Measurements from ENCODE around the gene NPIPB2. TPM values are rescaled to one million over a fixed set of nuclear protein-coding genes. Genes with fewer than 3 reads are reported as not detected.
"Not testable (repeated sequence)": the region's sequence is repeated elsewhere in the genome, so short reads cannot be mapped to it uniquely, and the experiment has no call there.

Gene NPIPB2
- total RNA-seq, 1 donor from 2014 or later = 26.8 TPM

DNA sequence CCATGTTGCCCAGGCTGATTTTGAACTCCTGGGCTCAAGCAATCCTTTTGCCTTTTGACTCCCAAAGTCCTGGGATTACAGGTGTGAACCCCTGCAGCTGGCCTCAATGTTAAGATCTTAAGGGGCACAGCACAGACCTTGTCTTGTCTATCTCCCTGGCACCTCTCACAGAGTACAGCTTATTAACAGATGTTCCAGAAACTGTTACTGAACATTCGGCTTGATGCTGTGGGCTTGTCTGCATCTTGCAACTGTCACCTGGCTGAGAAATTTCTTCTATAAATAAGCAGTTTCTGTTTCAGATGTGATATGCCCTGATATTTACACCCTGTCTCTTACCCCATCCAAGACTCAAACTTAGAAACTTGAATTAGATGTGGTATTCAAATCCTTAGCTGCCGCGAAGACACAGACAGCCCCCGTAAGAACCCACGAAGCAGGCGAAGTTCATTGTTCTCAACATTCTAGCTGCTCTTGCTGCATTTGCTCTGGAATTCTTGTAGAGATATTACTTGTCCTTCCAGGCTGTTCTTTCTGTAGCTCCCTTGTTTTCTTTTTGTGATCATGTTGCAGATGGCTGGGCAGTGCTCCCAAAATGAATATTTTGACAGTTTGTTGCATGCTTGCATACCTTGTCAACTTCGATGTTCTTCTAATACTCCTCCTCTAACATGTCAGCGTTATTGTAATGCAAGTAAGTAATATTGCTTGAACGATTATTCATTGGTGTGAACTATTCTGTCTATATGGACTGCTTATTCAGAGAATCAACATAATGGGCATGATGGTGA is 23.1 kb upstream of the NPIPB2 start, which contains the start of gene TNFRSF17:
Gene TNFRSF17 (plus strand): TSS at position 450 of the 791 bp plus-strand sequence. CDS start 115 bp downstream, at position 565.
- Mint-ChIP-seq H3K27me3 (ENCODE audit: low read depth) (no peaks in the 10 kb centered on the region), H3K9me3 (no peaks in the 10 kb centered on the region), H3K4me3 (no peak within 1 kb of the TSS), H3K36me3 (peaks cover 1% of the 10 kb centered on the region), H3K4me1 (no peaks in the 10 kb centered on the region), H3K27ac (no peak within 1 kb of the TSS)
- DNase-seq (ENCODE audit: low spot score in 2 of 2, unreplicated experiment in 2 of 2) = no peak
- TF ChIP-seq, protein P1, sequence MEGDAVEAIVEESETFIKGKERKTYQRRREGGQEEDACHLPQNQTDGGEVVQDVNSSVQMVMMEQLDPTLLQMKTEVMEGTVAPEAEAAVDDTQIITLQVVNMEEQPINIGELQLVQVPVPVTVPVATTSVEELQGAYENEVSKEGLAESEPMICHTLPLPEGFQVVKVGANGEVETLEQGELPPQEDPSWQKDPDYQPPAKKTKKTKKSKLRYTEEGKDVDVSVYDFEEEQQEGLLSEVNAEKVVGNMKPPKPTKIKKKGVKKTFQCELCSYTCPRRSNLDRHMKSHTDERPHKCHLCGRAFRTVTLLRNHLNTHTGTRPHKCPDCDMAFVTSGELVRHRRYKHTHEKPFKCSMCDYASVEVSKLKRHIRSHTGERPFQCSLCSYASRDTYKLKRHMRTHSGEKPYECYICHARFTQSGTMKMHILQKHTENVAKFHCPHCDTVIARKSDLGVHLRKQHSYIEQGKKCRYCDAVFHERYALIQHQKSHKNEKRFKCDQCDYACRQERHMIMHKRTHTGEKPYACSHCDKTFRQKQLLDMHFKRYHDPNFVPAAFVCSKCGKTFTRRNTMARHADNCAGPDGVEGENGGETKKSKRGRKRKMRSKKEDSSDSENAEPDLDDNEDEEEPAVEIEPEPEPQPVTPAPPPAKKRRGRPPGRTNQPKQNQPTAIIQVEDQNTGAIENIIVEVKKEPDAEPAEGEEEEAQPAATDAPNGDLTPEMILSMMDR (IDR thresholded peaks at IDR 0.05; ENCODE audit: unreplicated experiment) = no peak

DNA sequence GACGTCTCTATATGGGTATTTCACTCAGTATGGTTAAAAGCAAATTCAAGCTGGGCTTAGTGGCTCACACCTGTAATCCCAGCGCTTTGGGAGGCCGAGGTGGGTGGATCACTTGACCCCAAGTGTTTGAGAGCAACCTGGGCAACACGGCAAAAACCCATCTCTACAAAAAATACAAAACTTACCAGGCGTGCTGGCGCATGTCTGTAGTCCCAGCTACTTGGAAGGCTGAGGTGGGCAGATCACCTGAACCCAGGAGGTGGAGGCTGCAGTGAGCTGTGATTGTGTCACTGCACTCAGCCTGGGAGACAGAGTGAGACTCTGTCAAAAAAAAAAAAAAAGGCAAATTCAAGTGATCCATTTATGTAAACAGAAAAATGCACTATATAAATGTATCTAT is 21.9 kb upstream of the NPIPB2 start:
- Mint-ChIP-seq H3K9me3 (no peaks in the 10 kb centered on the region), H3K4me3 (no peak overlapping the region), H3K4me1 (no peaks in the 10 kb centered on the region), H3K36me3 (peaks cover 1% of the 10 kb centered on the region), H3K27ac (no peak overlapping the region), H3K27me3 (ENCODE audit: low read depth) (no peaks in the 10 kb centered on the region)
- TF ChIP-seq, protein P1 (IDR thresholded peaks at IDR 0.05; ENCODE audit: unreplicated experiment) = no peak
- DNase-seq (ENCODE audit: low spot score in 2 of 2, unreplicated experiment in 2 of 2) = no peak

DNA sequence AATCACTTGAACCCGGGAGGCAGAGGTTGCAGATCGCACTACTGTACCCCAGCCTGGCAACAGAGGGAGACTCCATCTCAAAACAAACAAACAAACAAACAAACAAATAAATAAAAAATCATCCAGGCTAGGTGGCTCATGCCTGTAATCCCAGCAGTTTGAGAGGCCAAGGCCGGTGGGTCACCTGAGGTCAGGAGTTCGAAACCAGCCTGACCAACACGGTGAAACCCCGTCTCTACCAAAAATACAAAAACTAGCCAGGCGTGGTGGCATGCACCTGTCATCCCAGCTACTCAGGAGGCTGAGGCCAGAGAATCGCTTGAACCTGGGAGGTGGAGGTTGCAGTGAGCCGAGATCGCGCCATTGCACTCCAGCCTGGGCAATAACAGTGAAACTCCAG is 21.1 kb upstream of the NPIPB2 start:
- not testable (repeated sequence) for H3K27ac Mint-ChIP-seq; H3K27me3 Mint-ChIP-seq (ENCODE audit: low read depth); H3K9me3 Mint-ChIP-seq; DNase-seq (ENCODE audit: low spot score in 2 of 2, unreplicated experiment in 2 of 2); H3K4me3 Mint-ChIP-seq; H3K4me1 Mint-ChIP-seq; H3K36me3 Mint-ChIP-seq

DNA sequence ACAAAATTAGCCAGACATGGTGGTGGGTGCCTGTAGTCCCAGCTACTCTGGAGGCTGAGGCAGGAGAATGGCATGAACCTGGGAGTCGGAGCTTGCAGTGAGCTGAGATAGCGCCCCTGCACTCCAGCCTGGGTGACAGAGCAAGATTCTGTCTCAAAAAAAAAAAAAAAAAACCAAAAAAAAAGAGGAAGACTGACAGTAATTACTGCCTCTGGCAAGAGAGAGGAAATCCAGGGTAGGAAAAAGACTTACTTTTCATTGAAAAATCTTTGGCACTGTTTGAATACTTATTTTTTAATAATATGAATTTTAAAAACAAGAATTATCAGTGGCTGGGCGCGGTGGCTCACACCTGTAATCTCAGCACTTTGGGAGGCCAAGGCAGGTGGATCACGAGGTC is 20.6 kb upstream of the NPIPB2 start:
- H3K9me3 Mint-ChIP-seq; H3K4me1 Mint-ChIP-seq; H3K27me3 Mint-ChIP-seq (ENCODE audit: low read depth); DNase-seq (ENCODE audit: low spot score in 2 of 2, unreplicated experiment in 2 of 2); H3K36me3 Mint-ChIP-seq; H3K4me3 Mint-ChIP-seq; H3K27ac Mint-ChIP-seq: not testable (repeated sequence)

DNA sequence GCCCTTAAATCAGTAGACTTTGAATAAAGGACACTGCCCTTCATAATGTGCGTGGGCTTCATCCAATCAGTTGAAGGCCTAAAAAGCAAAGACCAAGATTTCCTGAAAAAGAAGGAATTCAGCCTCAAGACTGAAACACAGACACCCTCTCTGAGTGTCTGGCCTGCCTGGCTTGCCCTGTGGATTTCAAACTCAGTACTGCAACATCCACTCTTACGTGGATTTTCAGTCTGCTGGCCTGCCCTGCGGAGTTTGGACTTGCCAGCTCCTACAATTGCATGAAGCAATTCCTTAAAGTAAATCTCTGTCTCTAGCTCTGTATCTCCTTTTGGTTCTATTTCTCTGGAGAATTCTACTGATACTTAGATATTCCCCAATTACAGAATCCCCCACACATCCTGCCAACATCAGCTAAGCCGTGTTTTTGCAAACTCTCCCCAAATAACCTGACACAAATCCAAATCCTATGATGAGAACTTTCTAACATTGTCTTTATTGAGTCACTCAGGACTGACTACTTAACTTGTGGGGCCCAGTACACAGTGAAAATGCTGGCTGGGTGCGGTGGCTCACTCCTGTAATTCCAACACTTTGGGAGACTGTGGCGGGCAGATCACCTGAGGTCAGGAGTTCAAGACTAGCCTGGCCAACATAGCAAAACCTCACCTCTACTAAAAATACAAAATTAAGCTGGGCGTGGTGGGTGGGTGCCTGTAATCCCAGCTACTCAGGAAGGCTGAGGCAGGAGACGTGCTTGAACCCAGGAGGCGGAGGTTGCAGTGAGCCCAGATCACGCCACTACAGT is 15.9 kb upstream of the NPIPB2 start:
- H3K4me3 Mint-ChIP-seq = no peak overlapping the region
- H3K4me1 Mint-ChIP-seq = peaks cover 4% of the 10 kb centered on the region
- no peak for DNase-seq (ENCODE audit: low spot score in 2 of 2, unreplicated experiment in 2 of 2)
- H3K36me3 Mint-ChIP-seq = peaks cover 1% of the 10 kb centered on the region
- H3K27ac Mint-ChIP-seq = no peak overlapping the region
- no peaks in the 10 kb centered on the region for H3K27me3 Mint-ChIP-seq (ENCODE audit: low read depth)
- TF ChIP-seq, protein P1 (IDR thresholded peaks at IDR 0.05; ENCODE audit: unreplicated experiment) = no peak
- H3K9me3 Mint-ChIP-seq = no peaks in the 10 kb centered on the region

DNA sequence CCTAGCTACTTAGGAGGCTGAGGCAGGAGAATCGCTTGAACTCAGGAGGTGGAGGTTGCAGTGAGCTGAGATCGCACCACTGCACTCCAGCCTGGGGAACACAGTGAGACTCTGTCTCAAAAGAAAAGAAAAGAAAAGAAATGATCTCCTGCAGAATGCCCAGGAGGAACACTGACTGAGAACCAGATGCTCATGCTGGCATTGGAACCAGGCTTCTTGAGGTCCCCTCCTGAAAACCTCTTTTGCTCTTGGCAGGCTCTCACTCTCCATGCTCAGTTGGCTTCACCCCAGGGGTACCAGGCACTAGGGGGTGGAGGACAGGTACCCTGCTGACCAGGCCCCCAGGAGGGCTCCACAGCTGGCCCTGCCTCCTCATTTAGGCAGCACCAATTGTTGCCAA is 14.7 kb upstream of the NPIPB2 start:
- H3K4me1 Mint-ChIP-seq = peaks cover 4% of the 10 kb centered on the region
- no peak overlapping the region for H3K4me3 Mint-ChIP-seq
- TF ChIP-seq, protein P1 (IDR thresholded peaks at IDR 0.05; ENCODE audit: unreplicated experiment) = no peak
- H3K36me3 Mint-ChIP-seq = peaks cover 1% of the 10 kb centered on the region
- no peaks in the 10 kb centered on the region for H3K9me3 Mint-ChIP-seq
- H3K27me3 Mint-ChIP-seq (ENCODE audit: low read depth) = no peaks in the 10 kb centered on the region
- H3K27ac Mint-ChIP-seq = no peak overlapping the region
- no peak for DNase-seq (ENCODE audit: low spot score in 2 of 2, unreplicated experiment in 2 of 2)
